Measurements from ENCODE around the gene DGKI.
"Not testable (repeated sequence)": the region's sequence is repeated elsewhere in the genome, so short reads cannot be mapped to it uniquely, and the experiment has no call there.

DGKI gene

GRCh38 chr7:137458399-137458798 lies 388.4 kb downstream of the DGKI start:
- no peak for DNase-seq

- no peak for DNase-seq
Observed at GRCh38 chr7:137454767-137455166, 392.0 kb downstream of the DGKI start.

- DNase-seq = no peak
Observed at GRCh38 chr7:137454246-137454724, 392.5 kb downstream of the DGKI start.

- DNase-seq = no peak
Observed at GRCh38 chr7:137453356-137453755, 393.4 kb downstream of the DGKI start.

GRCh38 chr7:137449016-137449415 lies 397.8 kb downstream of the DGKI start:
- DNase-seq = no peak

GRCh38 chr7:137448572-137448971 lies 398.2 kb downstream of the DGKI start:
- DNase-seq = not testable (repeated sequence)

- no peak for DNase-seq
Observed at GRCh38 chr7:137446025-137446424, 400.7 kb downstream of the DGKI start.

GRCh38 chr7:137445268-137445667 lies 401.5 kb downstream of the DGKI start:
- no peak for DNase-seq

- DNase-seq = no peak
Observed at GRCh38 chr7:137443616-137444015, 403.2 kb downstream of the DGKI start.

GRCh38 chr7:137441451-137441850 lies 405.3 kb downstream of the DGKI start:
- no peak for DNase-seq

GRCh38 chr7:137439829-137440825 lies 406.6 kb downstream of the DGKI start:
- DNase-seq = no peak

GRCh38 chr7:137434946-137435345 lies 411.8 kb downstream of the DGKI start:
- DNase-seq = no peak

GRCh38 chr7:137434530-137434929 lies 412.2 kb downstream of the DGKI start:
- no peak for DNase-seq

- no peak for DNase-seq
Observed at GRCh38 chr7:137423321-137423720, 423.5 kb downstream of the DGKI start.

GRCh38 chr7:137421366-137421765 lies 425.4 kb downstream of the DGKI start:
- no peak for DNase-seq

- DNase-seq = no peak
Observed at GRCh38 chr7:137418841-137419240, 427.9 kb downstream of the DGKI start.

- no peak for DNase-seq
Observed at GRCh38 chr7:137417464-137417863, 429.3 kb downstream of the DGKI start.

- DNase-seq = no peak
Observed at GRCh38 chr7:137413901-137414300, 432.9 kb downstream of the DGKI start.

- DNase-seq = no peak
Observed at GRCh38 chr7:137411446-137411845, 435.3 kb downstream of the DGKI start.

- DNase-seq = no peak
Observed at GRCh38 chr7:137408126-137408525, 438.6 kb downstream of the DGKI start.

GRCh38 chr7:137407078-137407477 lies 439.7 kb downstream of the DGKI start:
- no peak for DNase-seq

- DNase-seq = no peak
Observed at GRCh38 chr7:137404660-137405317, 442.0 kb downstream of the DGKI start.

GRCh38 chr7:137403353-137403695 lies 443.4 kb downstream of the DGKI start:
- no peak for DNase-seq

Measured in CD4-positive, alpha-beta T cell treated with Interferon gamma for 1 hour (primary cell).